Fibroblast of skin of abdomen (primary cell): Measurements from ENCODE around the gene ELF2.
A peak's percentile ranks its signal among the peaks of the same experiment; 100 is the strongest.
"Not testable (repeated sequence)": the region's sequence is repeated elsewhere in the genome, so short reads cannot be mapped to it uniquely, and the experiment has no call there.

Source experiments
- DNase-seq: peaks from one replicate; pipeline ENCODE4 v3.0.0-alpha.2; 2013

The ELF2 gene

DNA sequence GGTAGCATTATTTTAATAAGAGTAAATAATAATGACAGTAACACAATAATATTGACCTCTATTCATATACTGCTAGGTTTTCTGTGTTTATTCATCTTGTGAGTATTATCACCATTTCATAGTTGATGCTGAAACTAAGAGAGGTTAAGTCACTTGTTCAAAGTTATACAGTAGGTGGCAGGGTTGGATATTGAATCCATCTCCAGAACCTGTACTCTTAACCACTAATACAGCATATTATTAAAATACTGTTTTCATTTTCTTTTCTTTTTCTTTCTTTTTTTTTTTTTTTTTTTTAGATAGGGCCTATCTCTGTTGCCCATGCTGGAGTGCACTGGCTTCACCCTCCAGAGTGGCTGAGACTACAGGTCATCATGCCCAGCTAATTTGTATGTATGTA, 7.1 kb upstream of the ELF2 start:
- peak; percentile 40 for DNase-seq

DNA sequence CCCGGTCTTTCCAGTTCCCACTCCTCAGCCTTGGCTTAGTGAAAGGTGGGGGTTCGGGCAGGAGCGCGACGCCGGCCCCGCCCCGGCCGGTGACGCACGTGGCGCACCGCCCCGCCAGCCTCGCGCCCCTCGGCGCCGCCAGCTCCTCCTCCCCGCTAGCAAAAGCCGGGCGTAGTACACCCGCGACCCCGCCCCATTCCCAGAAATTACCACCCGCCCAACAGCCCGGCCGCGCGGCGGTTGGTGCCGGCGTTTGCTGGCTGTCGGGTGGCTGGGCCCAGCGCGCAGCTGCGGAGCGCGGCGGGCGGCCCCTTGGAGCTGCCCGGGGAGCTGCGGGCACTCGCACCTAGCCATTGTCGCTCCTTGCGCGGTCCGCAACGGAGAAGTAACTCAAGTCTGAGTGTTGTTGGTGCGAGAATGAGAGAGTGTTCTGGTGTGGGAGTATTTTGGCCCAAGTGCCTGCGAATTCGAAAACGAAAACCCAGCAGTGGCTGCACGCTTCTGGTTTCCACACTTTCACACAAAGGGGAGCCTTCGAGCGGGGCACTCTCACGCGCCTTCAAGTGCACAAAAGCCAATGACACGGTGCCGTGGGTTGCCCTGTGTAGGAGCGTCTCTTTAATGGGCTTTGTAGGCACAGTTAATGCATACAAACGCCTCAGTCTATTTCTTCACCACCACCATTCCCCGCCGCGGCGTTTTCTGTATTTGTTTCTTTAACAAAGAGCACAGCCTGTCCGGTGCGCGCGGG, 1.0 kb upstream of the ELF2 start:
- peak; percentile 96 for DNase-seq

DNA sequence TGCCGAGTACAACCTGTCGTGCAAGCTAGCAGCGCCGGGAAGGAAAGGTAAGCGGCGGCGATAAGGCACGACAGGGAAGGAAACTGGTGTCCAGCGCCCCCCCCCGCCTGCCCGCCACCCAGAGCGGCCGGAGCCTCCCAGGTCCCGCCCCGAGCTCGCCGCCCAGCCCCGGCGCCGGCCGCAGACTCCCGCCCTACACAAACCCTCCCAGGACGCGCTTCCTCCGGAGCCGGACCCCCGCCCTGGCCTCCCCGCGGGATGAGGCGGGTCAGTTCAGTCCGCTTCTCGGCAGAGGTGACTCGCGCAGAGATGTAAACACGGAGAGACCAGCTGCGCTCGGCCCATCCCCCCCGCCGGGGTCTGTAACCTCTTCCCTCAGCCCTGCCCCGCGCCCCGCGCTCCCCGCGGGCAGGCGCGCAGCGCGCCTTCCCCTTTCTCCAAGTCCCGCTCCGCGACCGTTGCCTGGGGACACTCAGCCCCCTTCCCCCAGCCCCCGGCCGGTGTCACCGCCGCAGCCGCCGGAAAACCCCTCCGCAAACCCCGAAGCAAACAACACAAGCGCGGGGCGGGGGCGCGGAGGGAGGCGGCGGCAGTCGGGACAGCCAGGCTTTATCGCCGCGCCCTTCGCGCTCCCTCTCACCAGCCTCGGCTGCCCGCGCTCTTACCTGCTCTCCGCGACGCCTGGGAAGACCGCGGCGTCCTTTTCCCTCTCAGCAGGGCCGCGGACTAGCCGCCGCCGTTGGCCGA, 543 bp downstream of the ELF2 start:
- peak; percentile 45 for DNase-seq

DNA sequence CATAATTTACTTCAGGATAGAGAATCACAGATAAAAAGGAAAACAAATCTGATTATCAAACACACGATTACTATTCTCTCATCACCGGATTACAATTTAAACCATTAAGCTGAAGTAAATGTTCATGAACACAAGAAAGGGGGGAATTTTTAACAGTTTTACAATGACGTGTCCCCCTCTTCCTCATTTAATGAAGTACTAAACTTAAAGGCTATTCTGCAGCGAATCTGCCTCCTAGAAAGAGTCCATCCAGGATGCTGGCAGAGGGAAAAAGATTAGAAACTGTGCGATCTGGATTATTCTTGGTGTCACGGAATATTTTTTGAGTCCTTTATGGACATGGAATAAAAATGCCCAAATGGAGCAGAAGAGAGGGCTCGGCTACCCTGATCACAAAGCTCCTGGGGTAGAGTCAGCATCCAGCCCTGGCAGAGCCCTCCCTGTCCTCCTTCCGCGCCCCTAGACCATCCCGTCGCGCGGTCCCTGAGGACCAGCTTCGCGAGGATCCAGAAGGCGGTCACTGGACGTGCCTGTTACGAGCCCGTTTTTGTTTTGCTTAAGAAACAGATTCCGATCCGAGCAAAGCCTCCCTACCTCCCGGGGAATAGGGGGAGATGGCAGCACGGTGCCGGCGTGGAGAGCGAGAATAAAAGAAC, 1.2 kb downstream of the ELF2 start:
- DNase-seq, result peak; percentile 20

DNA sequence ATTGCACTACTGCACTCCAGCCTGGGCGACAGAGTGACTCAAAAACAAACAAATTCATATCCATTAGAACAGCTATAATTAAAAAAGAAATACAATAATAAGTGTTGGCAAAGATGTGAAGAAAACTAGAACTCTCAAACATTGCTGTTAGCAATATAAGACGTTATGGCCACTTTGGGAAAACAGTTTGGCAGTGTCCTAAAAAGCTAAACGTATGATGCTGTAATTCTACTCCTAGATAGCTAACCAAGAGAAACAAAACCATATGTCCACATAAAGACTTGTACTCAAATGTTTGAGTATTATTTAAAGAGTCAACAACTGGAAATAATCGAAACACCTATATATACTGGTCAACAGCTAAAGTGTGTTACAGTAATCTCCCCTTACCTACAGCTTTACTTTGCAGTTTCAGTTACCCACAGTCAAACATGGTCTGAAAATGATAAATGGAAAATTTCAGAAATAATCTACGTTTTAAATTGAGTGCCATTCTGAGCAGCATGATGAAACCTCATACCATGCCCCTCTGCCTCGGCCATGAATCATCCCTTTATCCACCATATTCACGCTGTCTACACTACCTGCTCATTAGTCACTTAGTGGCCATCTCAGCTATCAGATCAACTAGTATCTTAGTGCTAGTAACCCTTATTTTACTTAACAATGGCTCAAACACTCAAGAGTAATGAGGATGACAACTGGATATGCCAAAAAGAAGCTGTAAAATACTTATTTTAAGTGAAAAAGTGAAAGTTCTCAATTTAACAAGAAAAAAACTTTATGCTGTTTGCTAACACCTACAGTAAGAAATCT, 4.9 kb downstream of the ELF2 start:
- DNase-seq, result peak; percentile 55

DNA sequence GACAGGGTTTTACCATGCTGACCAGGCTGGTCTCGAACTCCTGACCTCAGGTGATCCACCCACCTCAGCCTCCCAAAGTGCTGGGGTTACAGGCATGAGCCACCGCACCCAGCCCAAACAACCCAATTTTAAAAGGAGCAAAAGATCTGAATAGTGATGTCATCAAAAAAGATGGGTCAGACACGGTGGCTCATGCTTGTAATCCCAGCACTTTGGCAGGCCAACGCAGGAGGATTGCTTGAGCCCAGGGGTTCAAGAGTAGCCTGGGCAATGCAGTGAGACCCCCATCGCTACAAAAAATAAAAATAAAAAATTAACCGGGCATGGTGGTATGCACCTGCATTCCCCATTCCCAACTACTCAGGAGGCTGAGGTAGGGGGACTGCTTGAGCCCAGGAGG, 6.1 kb downstream of the ELF2 start:
- no peak for DNase-seq

DNA sequence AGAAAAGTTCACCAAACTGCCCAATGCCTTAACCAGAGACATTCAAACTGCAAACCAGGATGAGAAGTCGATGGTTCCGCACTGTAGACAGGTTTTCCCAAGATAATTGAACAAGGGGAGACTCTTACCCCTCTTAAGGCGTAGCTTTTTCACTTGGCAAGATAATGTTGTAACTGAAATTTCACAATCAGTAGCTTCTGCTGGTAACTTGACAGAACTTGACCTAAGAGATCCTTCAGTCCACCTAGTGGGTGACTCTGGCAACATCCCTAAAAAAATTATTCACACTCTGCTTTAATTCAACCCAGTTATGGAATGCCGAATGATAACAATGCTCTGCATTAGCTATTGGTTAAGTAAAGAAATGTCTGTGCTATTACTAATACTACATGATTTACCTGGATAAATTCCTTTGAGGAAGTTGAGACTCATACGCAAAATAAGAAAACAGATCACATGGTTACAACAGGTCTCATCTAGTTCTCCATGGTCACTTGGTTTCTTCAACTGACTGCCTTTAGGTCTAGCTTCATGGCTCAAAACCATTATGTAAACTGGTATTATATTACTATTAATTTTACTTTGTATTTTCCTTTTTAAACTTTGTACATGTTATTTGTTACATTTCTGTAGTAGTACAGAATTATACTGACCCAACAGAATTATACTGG, 9.1 kb downstream of the ELF2 start:
- peak; percentile 43 for DNase-seq

GRCh38 chr4:139164731-139165130, 12.3 kb downstream of the ELF2 start:
- no peak for DNase-seq

GRCh38 chr4:139163806-139164206, 13.2 kb downstream of the ELF2 start:
- no peak for DNase-seq

GRCh38 chr4:139157977-139158376, 19.0 kb downstream of the ELF2 start:
- DNase-seq, result not testable (repeated sequence)

DNA sequence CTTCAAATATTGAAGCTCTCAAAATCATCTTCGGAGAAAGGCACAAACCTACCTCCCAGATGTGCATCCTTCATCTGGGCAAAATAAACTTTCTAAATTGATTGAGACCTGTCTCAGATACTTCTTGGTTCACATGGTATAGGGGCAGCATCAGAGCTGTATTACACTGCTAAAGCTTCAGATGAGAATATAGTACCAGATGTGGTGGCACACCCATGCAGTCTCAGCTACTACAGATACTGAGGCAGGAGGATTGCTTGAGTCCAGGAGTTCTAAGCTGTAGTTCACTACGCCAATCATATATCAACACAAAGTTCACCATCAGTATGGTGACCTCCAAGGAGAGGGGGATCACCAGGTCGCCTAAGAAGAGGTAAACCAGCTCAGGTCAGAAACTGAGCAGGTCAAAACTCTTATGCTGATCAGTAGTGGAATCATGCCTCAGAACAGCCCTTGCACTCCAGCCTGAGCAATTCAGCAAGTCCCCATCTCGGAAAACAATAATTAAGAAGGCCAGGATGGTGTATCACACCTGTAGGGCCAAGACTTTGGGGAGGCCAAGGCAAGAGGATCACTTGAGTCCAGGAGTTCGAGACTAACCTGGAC, 22.0 kb downstream of the ELF2 start:
- DNase-seq, result no peak

DNA sequence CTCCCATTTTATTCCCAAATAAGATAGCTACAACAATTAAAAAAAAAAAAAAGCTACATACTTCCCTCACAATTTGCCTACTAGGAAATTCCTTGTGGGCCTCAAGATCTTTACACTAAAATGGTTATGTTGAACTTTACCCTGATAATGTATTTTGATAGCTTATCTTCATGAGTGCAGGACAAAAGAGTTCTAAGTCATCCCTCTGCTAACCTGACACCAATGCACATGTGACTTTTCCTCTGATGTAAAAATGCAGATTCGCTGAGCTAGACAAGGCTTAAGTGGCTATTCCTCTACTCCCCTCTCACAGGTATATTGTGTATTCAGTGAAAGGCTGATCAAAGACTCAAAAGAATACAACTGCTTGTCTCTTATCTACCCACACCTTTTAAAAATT, 22.5 kb downstream of the ELF2 start:
- no peak for DNase-seq

GRCh38 chr4:139154134-139154421, 22.9 kb downstream of the ELF2 start:
- no peak for DNase-seq

- DNase-seq, result peak; percentile 47
Observed at GRCh38 chr4:139153411-139154133, 23.4 kb downstream of the ELF2 start.

DNA sequence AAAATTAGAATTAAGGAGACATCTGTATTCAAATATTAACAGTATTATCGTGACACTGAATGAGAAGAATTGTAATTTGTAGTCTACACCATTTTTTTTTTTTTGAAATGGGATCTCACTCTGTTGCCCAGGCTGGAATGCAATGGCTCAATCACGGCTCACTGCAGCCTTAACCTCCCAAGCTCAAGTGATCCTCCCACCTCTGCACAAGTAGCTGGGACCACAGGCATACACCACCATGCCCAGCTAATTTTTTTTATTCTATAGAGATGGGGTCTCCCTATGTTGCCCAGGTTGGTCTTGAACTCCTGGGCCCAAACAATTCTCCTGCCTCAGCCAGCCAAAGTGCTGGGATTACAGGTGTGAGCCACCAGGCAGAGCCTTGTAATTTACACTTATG, 24.8 kb downstream of the ELF2 start:
- DNase-seq, result no peak

- DNase-seq, result no peak
Observed at GRCh38 chr4:139146926-139147629, 29.9 kb downstream of the ELF2 start.

DNA sequence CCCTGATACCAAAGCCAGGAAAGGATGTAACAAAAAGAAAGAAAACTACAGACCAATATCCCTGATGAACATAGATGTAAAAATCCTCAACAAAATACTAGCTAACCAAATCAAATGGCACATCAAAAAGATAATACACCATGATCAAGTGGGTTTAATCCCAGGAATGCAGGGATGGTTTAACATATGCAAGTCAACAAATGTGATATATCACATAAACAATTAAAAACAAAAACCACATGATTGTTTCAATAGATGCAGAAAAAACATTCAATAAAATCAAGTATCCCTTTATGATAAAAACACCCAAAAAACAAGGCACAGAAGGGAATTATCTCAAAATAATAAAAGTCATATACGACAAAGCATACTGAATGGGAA, 31.5 kb downstream of the ELF2 start:
- no peak for DNase-seq

- DNase-seq, result no peak
Observed at GRCh38 chr4:139144911-139145551, 32.0 kb downstream of the ELF2 start.

DNA sequence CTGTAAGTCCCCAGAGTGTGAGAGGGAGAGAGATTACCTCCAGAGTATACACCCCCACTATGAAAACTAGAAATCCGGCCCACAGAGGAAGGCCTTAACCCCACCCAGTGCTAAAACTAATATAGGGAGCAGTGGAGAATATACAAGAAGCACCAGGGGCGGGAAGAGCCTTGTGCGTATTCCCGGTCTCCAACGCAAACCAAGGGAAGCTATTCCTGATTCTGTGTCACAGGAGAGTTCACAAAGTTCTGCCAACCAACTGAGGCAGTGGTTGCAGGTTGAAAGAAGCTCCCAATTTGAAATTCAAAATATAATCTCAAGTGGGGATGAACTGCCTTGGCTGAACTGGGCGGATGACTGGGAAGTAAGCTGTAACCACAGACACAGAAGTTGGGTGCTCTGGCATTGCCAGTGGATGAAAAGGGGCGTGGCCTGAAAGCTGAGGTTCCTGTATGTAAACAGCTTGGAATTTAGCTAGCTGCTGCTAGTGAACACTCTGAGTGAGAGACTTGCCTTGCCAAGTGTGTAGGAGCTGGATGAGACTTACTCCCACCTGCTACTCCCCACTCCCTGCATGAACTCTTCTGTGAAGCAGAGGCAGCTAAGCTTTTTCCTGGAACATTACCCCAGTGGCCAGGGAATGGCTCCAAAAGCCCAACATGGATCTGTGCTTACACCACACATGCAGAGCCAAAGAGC, 32.7 kb downstream of the ELF2 start:
- DNase-seq, result peak; percentile 30

DNA sequence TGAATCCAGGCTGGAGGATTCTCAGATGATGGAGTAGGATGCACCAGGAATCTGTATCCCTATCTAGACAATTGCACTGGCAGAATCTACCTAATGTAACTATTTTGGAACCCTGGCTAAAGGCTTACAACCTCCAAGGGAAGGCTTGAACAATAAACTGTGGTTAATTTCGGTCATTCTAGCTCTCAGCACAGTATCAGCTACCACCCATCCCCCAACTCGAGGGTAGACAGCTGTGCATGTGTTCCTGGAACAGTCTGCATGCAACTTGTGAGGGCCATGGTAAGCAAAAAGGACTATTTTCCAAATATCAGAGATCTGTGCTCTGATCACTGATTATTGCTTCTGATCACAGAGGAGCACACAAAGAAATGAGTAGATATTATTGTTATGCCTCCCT, 34.0 kb downstream of the ELF2 start:
- DNase-seq, result no peak
